Gastroesophageal sphincter (tissue), 4 donors: ENCODE measurements around the gene ITGA11. TPM values are rescaled to one million over a fixed set of nuclear protein-coding genes. Genes with fewer than 3 reads are reported as not detected.

Source experiments
- ATAC-seq: fragments of 150-250 bp; one replicate; pipeline ENCODE4 v1.9.1; 2016; ENCODE audit warnings: mild to moderate bottlenecking, moderate library complexity
- H3K27ac ChIP-seq, 4 donors: fragments of 200-600 bp; sonication (generic) in 3 of 4; 1 replicate in 3 of 4; 2 replicates in 1 of 4; pipeline ENCODE4 v1.5.1; 2016 to 2019
- H3K27me3 ChIP-seq: fragments of 200-600 bp; sonication (generic); one replicate; pipeline ENCODE4 v1.5.1; 2019
- H3K36me3 ChIP-seq, 2 donors: fragments of 200-600 bp; sonication (generic); one replicate each; pipeline ENCODE4 v1.5.1; 2019; ENCODE audit warnings: control low read depth in 1 of 2
- H3K4me1 ChIP-seq, 3 donors: fragments of 200-600 bp; sonication (generic); 1 replicate in 2 of 3; 2 replicates in 1 of 3; pipeline ENCODE4 v1.5.1; 2016 to 2019; ENCODE audit warnings: control low read depth in 2 of 3
- H3K4me3 ChIP-seq, 2 donors: fragments of 200-600 bp; sonication (generic); one replicate each; pipeline ENCODE4 v1.5.1; 2019; ENCODE audit warnings: mild to moderate bottlenecking in 1 of 2, moderate library complexity in 1 of 2
- H3K9me3 ChIP-seq, 3 donors: fragments of 200-600 bp; sonication (generic); one replicate each; pipeline ENCODE4 v1.5.1; 2017 to 2019; ENCODE audit warnings: control low read depth in 2 of 3
- EP300 ChIP-seq: sonication (generic); formaldehyde crosslinking; IDR thresholded peaks from one replicate; pipeline ENCODE4 v1.6.1; 2017; ENCODE audit warnings: antibody characterized with exemption, mild to moderate bottlenecking
- POLR2A ChIP-seq, 2 donors: fragments of 450-650 bp; IDR thresholded peaks; one replicate each; pipeline ENCODE4 v1.6.1; 2017; ENCODE audit warnings: antibody characterized with exemption in 2 of 2, mild to moderate bottlenecking in 2 of 2, moderate library complexity in 1 of 2
- POLR2AphosphoS5 ChIP-seq: sonication (generic); formaldehyde crosslinking; IDR thresholded peaks from one replicate; pipeline ENCODE4 v1.6.1; 2017; ENCODE audit warnings: antibody characterized with exemption
- WGBS, 2 donors: methylation state at CpG; one replicate each; pipeline ENCODE4 v1.1.5; 2018; ENCODE audit warnings: low coverage in 1 of 2; 5-methylcytosine and 5-hydroxymethylcytosine counted together
- total RNA-seq, 4 donors: library from RNA; depleted of rRNA; stranded (reverse); fragments of >200 nt; gene quantifications; one replicate each; pipeline ENCODE4 v1.1.0, GENCODE V29; 2016
- TF ChIP-seq, protein P1 (sequence below), 4 experiments: fragments of 200-600 bp in 2 of 4; fragments of 450-650 bp in 2 of 4; sonication (generic) in 1 of 4; IDR thresholded peaks; one replicate each; pipeline ENCODE4 v1.5.1; 2017 to 2019; ENCODE audit warnings: antibody characterized with exemption in 4 of 4, mild to moderate bottlenecking in 2 of 4, moderate library complexity in 2 of 4

Gene ITGA11
- total RNA-seq, 4 donors from 2014 or later = 3.8 to 9.5 (median 6.7) TPM

- H3K27me3 ChIP-seq = peaks cover 18% of the 10 kb centered on the region
- H3K4me1 ChIP-seq = no peaks in the 10 kb centered on the region
- no peak for ATAC-seq
- H3K4me3 ChIP-seq = no peak overlapping the region
- no peak for TF ChIP-seq EP300
- H3K27ac ChIP-seq = peak overlapping the region in 3 of 4 donors; percentile 22 to 60 (median 42)
- no peaks in the 10 kb centered on the region for H3K9me3 ChIP-seq
- no peaks in the 10 kb centered on the region for H3K36me3 ChIP-seq
- WGBS, 2 donors = 85 to 100% methylated on average over 1 to 3 of the region's 4 CpGs
Measured at GRCh38 chr15:68478853-68479252, 46.9 kb upstream of the ITGA11 start.

GRCh38 chr15:68475449-68475848 is 43.5 kb upstream of the ITGA11 start:
- ATAC-seq = no peak
- no peaks in the 10 kb centered on the region for H3K4me1 ChIP-seq
- no peak for TF ChIP-seq POLR2A (IDR thresholded peaks at IDR 0.05)
- TF ChIP-seq, protein P1, sequence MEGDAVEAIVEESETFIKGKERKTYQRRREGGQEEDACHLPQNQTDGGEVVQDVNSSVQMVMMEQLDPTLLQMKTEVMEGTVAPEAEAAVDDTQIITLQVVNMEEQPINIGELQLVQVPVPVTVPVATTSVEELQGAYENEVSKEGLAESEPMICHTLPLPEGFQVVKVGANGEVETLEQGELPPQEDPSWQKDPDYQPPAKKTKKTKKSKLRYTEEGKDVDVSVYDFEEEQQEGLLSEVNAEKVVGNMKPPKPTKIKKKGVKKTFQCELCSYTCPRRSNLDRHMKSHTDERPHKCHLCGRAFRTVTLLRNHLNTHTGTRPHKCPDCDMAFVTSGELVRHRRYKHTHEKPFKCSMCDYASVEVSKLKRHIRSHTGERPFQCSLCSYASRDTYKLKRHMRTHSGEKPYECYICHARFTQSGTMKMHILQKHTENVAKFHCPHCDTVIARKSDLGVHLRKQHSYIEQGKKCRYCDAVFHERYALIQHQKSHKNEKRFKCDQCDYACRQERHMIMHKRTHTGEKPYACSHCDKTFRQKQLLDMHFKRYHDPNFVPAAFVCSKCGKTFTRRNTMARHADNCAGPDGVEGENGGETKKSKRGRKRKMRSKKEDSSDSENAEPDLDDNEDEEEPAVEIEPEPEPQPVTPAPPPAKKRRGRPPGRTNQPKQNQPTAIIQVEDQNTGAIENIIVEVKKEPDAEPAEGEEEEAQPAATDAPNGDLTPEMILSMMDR (IDR thresholded peaks at IDR 0.05) = no peak
- no peak overlapping the region for H3K4me3 ChIP-seq
- H3K27me3 ChIP-seq = peaks cover 9% of the 10 kb centered on the region
- H3K27ac ChIP-seq = no peak overlapping the region
- H3K36me3 ChIP-seq = no peaks in the 10 kb centered on the region
- H3K9me3 ChIP-seq = no peaks in the 10 kb centered on the region

DNA sequence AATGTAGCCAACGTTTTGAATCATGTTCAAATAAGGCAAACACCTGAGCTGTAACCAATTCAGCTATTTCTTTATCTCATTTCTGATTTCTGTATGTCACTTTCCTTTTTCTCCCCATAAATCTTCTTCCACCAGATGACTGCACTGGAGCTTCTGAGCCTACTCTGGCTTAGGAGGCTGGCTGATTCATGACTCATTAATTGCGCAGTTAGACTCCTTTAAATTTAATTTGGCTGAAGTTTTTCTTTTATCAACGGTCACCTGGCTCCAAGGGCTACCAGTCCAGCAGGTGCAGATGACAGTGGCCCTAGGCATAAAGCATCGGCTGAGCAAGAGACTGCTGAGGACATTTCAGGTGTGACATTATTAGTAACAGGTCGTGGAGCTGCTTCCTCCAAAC is 39.6 kb upstream of the ITGA11 start:
- 81 to 88% methylated on average over 3 to 4 of the region's 5 CpGs for WGBS, 2 donors
- ATAC-seq = no peak
- TF ChIP-seq POLR2AphosphoS5 = no peak
- TF ChIP-seq, protein P1 (IDR thresholded peaks at IDR 0.05) = no peak
- no peak for TF ChIP-seq POLR2A (IDR thresholded peaks at IDR 0.05)
- no peak for TF ChIP-seq EP300
- Histone ChIP-seq H3K27me3 (peaks cover 7% of the 10 kb centered on the region), H3K4me3 (no peak overlapping the region), H3K4me1 (peaks cover 0 to 14% (median 3%) of the 10 kb centered on the region in 3 donors), H3K9me3 (no peaks in the 10 kb centered on the region), H3K36me3 (no peaks in the 10 kb centered on the region), H3K27ac (no peak overlapping the region)

- TF ChIP-seq POLR2AphosphoS5 (no peak), POLR2A (IDR thresholded peaks at IDR 0.05) (no peak), EP300 (no peak)
- TF ChIP-seq, protein P1 (IDR thresholded peaks at IDR 0.05) = no peak
- Histone ChIP-seq H3K4me3 (no peak overlapping the region), H3K9me3 (no peaks in the 10 kb centered on the region), H3K27me3 (peaks cover 7% of the 10 kb centered on the region), H3K4me1 (peaks cover 0 to 14% (median 3%) of the 10 kb centered on the region in 3 donors), H3K27ac (no peak overlapping the region), H3K36me3 (no peaks in the 10 kb centered on the region)
- 64 to 90% methylated on average over 2 to 3 of the region's 5 CpGs for WGBS, 2 donors
- no peak for ATAC-seq
Measured at GRCh38 chr15:68470976-68471375, 39.0 kb upstream of the ITGA11 start.

GRCh38 chr15:68470049-68470742 is 38.2 kb upstream of the ITGA11 start:
- no peak for TF ChIP-seq POLR2A (IDR thresholded peaks at IDR 0.05)
- Histone ChIP-seq H3K27ac (no peak overlapping the region), H3K36me3 (no peaks in the 10 kb centered on the region), H3K27me3 (peaks cover 7% of the 10 kb centered on the region), H3K4me1 (peaks cover 0 to 14% (median 3%) of the 10 kb centered on the region in 3 donors), H3K4me3 (no peak overlapping the region), H3K9me3 (no peaks in the 10 kb centered on the region)
- ATAC-seq = no peak
- 75 to 80% methylated on average over 3 to 8 of the region's 14 CpGs for WGBS, 2 donors

DNA sequence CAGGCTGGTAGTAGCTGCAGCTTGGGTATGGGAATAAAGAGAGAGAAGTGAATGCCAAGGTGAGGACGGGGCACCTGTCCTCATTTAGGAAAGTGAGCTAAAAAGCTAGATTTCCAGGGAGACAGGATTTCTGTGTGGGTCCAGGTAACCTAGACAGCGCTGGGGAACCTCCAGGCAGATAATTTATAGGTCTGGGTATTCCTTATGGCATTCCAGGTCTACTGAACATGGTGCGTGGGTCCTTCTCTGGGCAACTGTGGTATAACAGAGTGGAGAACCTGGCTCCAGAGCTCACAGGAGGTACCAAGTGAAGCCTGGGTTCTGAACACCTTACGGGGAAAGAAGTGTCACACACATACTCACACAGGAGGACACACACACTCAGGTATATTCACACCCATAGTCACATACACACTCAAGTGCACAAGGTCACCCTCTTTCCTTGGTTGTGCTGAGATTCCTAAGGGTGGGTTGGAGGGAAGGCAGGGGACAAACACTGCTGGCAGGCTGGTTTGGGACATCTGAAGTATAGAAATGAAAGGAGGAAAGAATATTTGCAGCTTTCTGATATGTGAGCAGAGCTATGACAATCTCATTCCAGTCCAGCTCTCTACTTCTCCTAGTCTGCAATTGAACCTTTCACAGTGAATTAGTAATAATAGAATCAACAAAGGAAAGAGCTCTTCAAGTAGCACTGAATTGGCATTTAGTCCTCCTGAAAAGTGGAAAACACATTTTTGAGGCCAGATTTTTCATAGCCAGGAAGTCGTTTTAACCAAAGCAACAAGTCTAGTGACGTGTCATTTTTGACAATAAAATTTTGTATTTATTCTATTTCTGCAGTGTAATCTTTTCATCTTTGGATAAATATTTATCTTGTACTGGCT is 37.4 kb upstream of the ITGA11 start:
- H3K27me3 ChIP-seq = peaks cover 3% of the 10 kb centered on the region
- ATAC-seq = no peak
- H3K4me1 ChIP-seq = peaks cover 0 to 14% (median 3%) of the 10 kb centered on the region in 3 donors
- no peaks in the 10 kb centered on the region for H3K9me3 ChIP-seq
- no peak overlapping the region for H3K27ac ChIP-seq
- no peak overlapping the region for H3K4me3 ChIP-seq
- WGBS, 2 donors = 62% methylated on average over 4 to 5 of the region's 6 CpGs
- H3K36me3 ChIP-seq = no peaks in the 10 kb centered on the region
- no peak for TF ChIP-seq POLR2A (IDR thresholded peaks at IDR 0.05)
- no peak for TF ChIP-seq POLR2AphosphoS5
- TF ChIP-seq, protein P1 (IDR thresholded peaks at IDR 0.05) = no peak
- TF ChIP-seq EP300 = no peak
